ENCODE results near the gene POU2AF3.

DNA sequence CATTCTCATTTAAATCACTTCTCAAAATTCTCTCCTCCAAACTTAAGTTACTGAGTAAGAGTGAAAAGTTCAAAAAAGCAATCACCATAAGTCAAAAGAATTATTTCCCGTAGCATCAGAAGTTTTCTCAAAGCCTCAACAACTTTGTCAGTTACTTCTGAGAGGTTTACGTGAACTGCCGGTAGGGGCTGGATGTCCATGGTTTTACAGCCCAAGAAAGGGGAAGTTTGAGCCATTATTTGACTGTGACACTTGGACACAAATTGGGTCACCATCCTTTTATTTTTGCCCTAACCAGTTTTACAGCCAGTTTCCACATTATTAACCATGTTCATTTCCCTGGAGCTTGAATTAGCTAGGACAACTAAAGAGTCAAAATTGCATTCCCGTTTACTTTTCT is 7.5 kb downstream of the POU2AF3 start:
- TF ChIP-seq, protein P1, sequence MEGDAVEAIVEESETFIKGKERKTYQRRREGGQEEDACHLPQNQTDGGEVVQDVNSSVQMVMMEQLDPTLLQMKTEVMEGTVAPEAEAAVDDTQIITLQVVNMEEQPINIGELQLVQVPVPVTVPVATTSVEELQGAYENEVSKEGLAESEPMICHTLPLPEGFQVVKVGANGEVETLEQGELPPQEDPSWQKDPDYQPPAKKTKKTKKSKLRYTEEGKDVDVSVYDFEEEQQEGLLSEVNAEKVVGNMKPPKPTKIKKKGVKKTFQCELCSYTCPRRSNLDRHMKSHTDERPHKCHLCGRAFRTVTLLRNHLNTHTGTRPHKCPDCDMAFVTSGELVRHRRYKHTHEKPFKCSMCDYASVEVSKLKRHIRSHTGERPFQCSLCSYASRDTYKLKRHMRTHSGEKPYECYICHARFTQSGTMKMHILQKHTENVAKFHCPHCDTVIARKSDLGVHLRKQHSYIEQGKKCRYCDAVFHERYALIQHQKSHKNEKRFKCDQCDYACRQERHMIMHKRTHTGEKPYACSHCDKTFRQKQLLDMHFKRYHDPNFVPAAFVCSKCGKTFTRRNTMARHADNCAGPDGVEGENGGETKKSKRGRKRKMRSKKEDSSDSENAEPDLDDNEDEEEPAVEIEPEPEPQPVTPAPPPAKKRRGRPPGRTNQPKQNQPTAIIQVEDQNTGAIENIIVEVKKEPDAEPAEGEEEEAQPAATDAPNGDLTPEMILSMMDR (IDR thresholded peaks at IDR 0.05), result no peak
- TF ChIP-seq EZH2 (IDR thresholded peaks at IDR 0.05), result no peak
- TF ChIP-seq EZH2phosphoT487 (IDR thresholded peaks at IDR 0.05), result no peak

Data from neural progenitor cell (in vitro differentiated cells).